GM19467 (cell line): ENCODE data around the gene MYO18B.

Experiments used
- ATAC-seq: cut with Tn5 transposase; IDR thresholded peaks from one replicate; pipeline ENCODE4 v1.9.1; 2021; ENCODE audit warnings: mild to moderate bottlenecking, moderate library complexity; ENCODE audit not compliant: unreplicated experiment

MYO18B gene

GRCh38 chr22:26072621-26073020, 330.6 kb downstream of the MYO18B start:
- ATAC-seq, result no peak

DNA sequence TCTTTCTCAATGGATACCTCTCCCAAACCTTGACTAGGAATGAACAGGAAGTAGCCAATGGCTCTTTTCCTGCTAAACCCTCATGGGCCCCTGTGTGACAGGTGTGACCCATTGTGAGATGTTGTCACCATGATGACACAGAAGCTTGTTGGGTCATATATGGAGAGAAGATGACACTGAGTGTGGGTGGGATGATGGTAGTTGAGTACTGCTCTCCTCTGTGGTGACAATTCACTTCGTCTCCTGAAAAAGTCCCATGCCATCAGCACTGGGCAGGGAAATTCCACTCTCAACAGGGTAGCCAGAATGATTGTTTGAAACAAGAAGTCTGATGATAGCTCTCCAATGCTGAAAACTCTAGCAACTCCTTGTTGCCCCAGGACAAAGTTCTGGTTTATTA, 333.3 kb downstream of the MYO18B start:
- ATAC-seq, result no peak

DNA sequence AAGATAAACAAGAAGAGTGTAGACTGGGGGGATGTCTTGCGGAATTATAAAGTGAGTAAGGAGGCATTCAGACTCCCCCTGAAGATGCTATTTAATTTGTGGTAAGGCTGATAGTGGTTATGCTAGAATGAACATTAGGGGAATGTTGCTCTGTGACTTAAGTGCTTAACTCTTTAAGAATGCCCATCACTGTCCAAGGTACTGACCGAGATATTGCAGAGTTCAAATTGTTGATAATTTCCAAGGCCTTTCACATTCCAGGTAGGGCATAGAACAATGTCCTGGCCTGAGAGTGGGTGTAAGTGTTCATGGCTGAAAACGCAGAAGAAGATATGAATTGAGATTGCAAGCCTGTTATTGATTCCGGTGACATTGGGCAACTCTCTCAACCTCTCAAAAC, 337.0 kb downstream of the MYO18B start:
- ATAC-seq, result no peak
